HG03378 (cell line): Measurements from ENCODE around the gene FDCSP.
"Not testable (repeated sequence)": the region's sequence is repeated elsewhere in the genome, so short reads cannot be mapped to it uniquely, and the experiment has no call there.

ENCODE experiments used
- ATAC-seq: cut with Tn5 transposase; IDR thresholded peaks from one replicate; pipeline ENCODE4 v1.9.1; 2021; ENCODE audit warnings: mild to moderate bottlenecking, moderate library complexity; ENCODE audit not compliant: unreplicated experiment

Gene FDCSP

DNA sequence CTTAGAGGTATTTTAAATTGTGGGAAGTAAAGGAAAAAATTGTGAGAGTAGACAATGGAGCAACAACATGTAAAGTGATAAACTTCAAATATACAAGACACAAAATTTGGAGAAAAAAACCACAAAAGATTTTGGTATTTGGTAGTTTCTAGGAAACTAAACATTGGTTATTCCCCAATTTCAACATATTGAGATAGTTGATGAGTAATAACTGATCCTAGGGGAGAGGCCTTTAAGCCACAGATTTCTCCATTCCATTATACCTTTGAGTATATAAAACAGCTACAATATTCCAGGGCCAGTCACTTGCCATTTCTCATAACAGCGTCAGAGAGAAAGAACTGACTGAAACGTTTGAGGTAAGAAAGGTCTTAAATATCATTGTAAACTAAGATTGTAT is at the start of gene FDCSP:
Gene FDCSP (plus strand): TSS at position 301 of the 400 bp plus-strand sequence. CDS start 5,071 bp downstream, outside the sequence.
- no peak for ATAC-seq

DNA sequence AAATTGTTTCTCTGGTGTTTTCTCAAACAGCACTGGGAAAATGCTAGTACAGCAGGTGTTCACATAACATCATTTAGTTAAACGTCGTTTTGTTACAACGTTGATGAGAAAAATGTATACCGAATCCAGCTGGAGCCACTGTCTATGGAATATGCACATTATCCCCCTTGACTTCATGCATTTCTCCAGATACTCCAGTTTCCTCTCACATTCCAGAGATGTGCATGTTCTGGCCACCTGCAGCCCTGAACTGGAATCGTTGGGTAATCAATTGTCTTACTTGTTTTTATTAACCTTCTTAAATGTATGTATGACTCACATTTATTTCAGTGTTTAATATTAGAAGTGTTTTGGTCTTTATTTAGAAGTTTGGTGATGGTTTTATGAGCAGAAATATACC is 48.8 kb upstream of the FDCSP start:
- ATAC-seq, result no peak

DNA sequence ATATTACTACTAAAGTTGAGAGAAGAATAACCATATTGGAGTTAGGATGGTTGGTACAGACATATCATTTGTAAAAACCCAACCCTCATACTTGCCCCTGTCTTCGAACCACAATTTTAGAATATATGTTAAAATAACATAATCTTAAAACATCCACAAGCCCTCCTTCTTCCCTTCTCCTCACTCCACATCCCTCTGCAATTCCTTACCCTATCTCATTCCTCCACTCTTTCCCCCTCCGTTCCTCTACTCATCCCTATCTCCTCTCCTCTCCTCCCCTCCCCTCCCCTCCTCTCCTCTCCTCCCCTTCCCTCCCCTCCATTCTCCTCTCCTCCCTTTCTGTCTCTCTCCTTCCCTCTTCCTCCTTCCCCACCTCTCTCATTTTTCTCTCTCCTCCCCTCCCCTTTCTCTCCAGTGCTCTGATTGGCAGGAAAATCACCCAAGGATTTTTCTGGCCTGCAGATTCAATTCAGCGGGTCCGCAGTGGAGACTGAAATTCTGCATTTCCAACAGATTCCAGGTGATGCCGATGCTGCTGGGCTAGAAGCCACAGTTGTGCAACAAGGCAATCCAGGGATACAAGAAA is 47.8 kb upstream of the FDCSP start:
- no peak for ATAC-seq

DNA sequence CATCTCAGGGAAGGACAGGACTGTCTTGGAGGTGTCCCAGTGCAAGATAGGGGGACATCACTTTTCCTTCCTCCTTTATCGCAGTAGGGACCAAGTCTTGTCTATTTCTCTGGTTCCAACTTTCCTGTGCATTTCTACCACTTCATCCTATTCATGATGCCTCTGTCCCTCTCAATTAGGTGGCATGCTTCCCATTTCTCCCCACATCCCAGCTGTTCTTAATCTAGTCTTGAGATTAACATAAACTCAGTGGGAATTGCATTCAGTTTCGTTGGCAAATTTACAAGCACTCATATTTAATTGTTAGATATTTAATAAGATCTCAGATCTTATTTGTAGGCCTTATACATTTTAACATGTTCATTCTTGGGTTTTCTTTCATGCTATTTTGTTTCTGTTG is 46.1 kb upstream of the FDCSP start:
- no peak for ATAC-seq

DNA sequence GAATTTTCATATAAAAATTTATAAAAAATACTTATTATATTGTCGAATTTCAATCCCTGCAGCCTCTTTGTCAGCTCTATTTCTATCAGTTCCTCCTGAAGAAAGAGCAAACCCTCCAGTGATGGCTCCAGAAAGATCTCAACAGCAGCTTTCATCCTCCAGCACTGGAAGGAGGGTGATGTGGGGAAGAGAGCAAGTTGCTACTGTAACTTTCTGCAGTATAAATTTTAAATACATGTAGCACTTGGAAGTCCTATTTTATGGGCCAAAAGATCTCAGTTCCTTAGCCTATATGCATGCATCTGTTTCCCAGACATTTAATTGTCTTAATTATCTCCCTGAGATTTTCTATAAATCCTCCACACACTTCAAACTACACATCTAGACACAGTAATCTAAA is 44.1 kb upstream of the FDCSP start:
- ATAC-seq, result no peak

DNA sequence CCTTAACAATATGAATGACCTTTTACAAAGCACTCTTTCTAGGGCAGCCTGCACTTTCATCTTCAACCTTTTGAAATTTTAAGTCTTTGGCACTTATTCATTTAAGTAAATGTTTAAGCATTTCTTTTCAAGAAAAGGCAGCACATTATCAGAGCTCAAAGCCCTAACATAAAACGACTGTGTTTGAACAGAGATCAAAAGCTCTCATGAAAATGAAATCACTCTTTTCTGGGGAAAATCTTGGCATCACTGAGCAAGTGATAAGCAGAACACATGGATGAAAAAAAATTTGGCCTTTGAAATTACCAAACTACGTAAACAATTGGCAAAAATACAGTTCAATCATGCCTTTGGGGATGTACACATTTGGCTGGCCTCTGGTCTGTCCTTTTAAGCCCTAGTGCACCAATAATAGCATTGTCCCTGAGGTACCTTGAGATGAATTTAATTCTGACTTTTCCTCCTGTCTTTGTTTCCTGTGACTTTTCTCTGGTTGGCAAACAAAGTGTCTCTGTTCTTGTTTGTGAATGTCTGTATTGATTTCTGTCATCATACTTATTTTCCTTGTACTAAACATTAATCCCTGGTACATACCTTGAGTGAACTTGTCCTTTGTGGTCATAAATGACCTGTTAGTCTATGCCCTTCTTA is 43.3 kb upstream of the FDCSP start:
- no peak for ATAC-seq

DNA sequence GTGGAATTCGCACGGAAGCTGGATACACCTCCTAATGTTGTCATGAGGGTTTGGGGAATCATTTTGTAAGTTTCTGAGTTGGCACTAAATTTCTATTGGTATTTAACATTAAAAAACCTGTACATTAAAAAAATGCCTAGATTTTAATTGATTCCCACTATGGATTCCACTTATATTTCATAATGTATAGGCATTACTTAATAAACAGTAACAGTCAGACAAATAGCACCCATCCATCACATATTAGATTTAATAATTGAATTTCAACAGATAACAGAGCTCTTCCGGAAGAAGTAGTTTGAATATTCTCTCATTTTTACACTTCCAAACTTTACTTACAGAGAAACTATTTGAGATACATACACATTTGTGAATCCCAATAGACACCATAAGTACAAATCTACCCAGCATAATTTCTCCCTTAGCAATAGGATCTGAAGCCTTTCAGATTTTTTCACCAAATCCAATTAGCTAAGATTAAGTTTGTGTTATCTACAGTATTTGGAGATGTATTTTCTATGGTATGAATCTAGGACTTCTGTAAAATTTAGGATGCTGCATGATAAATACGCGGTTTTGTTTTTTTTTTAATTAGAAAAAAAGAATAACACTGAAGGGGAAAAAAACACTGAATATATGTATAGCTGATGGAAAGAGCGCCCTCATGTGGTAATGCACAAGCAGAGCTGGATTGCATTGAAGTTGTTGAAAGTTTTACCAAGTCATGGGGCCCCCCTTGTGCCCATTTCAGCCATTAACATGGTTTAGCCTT is 42.6 kb upstream of the FDCSP start:
- ATAC-seq, result peak; percentile 87

DNA sequence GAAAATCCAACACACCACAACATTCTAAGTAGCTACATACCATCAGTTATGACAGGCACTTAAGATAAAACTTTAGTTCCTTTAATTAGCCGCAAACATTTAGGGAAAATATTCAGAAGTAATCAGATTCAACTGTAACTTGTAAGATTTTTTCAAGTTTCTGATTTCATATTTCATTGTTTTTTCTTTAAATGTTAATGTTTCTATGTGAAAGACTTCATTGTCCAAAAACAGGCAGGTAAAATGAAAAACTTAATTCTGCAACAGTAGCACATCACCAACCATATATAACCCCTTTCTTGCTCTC is 42.0 kb upstream of the FDCSP start:
- ATAC-seq, result no peak

DNA sequence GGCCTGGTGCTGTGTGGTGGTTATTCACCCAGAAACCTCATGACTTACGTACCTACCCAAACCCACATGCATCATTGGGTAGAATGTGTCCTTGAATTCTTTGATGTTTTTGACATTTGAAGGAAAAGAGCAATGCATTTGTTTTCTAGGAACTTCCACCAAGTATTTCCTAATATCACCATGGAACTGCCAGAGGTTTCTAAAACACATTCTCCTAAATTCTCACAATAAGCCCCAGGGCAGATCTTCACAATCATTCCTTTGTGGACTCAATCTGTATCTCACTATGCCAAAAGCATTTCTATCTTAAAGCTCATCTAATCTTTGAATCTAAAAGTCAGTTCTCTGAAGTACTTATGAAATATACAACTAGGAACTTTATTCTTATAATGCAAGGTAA is 38.7 kb upstream of the FDCSP start:
- no peak for ATAC-seq

DNA sequence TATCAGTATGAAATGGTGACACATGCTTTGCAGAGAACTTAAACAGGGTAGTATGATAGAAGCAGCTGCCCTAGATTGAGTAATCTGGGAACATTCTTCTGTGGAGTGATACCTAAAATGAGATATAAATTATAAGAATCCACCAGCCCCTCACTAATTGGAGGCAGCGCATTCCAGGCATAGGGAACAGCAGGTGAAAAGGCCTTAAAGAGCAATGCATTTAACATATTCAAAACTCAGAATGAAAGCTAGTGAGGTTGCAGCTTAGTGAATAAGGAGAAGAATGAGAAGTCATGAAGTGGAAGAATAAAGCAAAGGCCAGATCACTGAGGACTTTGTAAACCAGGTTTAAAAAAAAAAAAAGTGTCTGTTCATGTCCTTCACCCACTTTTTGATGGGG is 35.3 kb upstream of the FDCSP start:
- no peak for ATAC-seq

DNA sequence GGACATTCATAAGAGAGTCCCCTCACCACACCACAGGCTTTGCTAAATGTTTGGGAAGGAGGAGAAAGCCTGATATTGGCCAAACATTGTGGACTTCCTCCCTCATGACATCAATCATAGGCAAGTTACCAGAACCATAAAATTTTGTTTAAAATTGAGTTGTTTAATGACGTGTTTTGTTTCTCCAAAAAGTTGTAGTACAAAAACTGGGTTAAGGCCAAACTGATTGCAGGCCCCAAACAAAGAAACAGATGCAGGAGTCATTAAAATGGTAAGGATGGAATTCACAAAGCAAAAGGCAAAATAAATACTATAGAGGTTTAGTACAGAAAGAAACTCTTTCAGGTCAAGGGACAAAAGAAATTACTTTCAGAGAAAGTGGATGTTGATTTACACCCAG is 34.3 kb upstream of the FDCSP start:
- ATAC-seq, result no peak

DNA sequence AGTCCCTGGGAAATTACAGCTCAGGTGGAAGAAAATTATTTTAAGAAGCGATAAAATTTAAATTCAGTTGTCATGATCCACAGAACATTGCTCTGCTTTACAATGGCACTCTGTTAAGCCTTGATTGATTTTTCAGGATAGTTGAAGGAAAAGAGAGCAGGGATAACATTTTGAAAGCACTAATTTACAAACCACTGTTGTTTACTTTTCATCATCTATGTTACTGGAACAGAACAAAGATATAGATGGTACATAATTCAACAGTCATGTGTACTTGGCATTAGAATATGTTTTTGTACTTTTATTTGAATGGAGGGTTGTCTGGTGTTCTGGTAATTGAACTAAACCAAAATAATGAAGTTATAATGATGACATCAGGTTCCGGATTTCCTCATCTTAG is 33.0 kb upstream of the FDCSP start:
- ATAC-seq, result no peak

DNA sequence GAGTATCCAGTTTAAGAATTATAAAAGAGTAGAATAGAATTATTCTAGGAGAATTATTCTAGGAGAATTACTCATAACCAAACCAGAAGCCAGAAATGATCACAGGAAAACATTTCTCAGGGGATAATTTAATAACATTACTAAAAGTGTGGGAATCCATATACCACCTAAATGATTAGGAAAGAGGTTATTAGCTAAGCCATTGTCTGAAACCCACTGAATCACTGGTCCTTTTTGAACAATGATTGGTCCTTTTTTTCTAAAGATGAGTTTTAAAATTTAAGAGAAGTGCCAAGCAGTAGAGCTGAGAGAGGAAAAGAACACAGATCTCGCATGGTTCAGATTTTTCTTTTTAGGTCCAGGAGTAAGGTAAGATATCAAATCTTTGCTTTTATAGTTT is 30.5 kb upstream of the FDCSP start, which contains the start of gene ODAM:
Gene ODAM (plus strand): TSS at position 301 of the 400 bp plus-strand sequence. CDS start 819 bp downstream, outside the sequence.
- ATAC-seq, result no peak

DNA sequence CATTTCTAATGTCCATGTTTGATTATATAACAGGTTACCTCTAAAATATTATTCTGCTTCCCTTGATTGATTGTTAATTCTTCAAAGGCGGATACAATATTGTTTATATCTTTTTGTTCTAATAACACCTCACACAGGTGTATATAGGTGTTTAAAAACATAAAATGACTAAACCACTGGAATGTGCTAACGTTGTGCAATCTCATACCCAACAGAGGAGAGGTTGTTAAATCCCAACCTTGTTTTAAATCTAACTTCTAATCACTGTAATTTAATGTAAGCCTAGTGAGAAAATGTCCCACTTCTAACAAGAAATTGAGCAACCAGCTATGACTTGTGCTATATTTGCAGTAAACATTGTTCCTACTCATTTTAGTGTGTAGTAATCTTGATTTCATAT is 29.1 kb upstream of the FDCSP start:
- no peak for ATAC-seq

DNA sequence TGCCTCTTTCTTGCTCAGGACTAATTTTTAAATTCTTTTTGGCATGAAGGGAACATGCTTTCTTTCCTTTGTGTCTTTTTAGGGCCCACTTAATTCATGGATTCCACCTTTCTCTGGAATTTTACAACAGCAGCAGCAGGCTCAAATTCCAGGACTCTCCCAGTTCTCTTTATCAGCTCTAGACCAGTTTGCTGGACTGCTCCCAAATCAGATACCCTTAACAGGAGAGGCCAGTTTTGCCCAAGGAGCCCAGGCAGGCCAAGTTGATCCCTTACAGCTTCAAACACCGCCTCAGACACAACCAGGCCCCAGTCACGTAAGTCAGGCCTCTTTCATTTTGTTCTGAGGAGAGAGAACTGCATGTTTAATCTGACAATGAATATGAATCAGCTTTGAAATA is 28.1 kb upstream of the FDCSP start:
- no peak for ATAC-seq

DNA sequence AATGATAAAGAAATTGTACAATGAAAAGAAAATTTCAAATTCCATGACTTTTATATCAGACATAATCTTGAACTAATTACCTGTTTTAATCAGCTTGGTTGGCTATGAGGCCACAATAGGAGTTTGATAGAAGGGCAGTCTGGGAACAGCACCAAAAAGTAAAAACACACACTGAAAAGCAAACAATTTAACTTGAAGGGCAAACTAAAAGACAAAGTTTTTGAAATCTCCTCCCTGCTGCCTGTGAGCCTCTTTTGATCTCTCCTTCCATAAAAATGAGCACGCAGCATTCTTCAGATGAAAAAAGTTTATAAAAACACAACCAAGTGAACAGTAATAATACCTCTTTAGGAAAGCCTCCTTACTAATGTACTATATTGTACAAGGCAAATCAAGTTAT is 22.3 kb upstream of the FDCSP start:
- no peak for ATAC-seq

DNA sequence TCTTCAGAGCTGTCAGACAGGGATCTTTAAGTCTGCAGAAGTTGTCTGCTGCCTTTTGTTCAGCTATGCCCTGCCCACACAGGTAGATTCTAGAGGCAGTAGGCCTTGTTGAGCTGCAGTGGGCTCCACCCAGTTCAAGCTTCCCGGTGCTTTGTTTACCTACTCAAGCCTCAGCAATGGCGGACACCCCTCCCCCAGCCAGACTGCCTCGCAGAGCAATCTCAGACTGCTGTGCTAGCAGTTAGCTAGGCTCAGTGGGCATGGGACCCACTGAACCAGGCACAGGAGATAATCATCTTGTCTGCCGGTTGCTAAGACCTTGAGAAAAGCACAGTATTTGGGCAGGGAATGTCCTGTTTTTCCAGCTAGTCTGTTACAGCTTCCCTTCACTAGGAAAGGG is 13.2 kb upstream of the FDCSP start:
- ATAC-seq, result not testable (repeated sequence)

DNA sequence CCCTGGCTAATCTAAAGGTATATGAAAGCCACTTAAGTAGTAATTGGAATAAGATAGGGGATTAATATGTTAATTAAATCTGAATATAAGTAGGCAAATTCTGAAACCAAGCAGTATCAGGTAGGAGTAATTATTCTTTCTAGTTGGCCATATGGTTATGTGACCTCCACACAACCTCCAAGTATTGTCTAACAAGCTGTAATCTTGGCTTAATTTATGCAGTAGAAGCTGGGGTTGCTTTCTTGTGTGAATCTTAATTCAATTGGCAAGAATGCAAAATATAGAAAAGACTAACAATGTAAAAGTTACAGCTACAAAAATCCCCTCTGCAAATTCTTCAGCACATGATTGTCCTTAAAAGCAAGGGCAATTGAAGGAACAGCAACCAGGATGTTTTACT is 9.8 kb upstream of the FDCSP start:
- not testable (repeated sequence) for ATAC-seq

DNA sequence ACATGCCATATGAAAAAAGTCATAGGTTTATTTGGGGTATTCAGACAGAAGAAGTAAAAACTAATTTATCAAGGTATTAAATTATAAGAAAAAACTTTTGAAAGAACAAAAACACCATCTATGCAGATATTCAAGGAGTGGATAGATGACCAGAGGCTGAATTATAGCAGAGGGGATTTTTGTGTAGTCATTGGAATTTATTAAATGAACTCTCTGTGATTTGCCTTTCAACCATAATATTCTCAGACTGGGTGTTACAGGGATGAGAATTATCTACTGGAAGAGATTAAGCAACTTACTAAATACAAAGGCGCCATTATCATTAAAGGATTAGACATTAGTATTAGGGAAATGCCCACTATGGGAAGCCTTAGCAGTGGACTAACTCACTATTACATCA is 9.4 kb upstream of the FDCSP start:
- not testable (repeated sequence) for ATAC-seq

DNA sequence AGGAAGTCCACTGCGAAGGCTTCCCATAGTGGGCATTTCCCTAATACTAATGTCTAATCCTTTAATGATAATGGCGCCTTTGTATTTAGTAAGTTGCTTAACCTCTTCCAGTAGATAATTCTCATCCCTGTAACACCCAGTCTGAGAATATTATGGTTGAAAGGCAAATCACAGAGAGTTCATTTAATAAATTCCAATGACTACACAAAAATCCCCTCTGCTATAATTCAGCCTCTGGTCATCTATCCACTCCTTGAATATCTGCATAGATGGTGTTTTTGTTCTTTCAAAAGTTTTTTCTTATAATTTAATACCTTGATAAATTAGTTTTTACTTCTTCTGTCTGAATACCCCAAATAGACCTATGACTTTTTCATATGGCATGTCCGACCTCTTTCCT is 4.5 kb upstream of the FDCSP start:
- not testable (repeated sequence) for ATAC-seq

DNA sequence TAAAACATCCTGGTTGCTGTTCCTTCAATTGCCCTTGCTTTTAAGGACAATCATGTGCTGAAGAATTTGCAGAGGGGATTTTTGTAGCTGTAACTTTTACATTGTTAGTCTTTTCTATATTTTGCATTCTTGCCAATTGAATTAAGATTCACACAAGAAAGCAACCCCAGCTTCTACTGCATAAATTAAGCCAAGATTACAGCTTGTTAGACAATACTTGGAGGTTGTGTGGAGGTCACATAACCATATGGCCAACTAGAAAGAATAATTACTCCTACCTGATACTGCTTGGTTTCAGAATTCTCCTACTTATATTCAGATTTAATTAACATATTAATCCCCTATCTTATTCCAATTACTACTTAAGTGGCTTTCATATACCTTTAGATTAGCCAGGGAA is 4.1 kb upstream of the FDCSP start:
- ATAC-seq, result not testable (repeated sequence)

DNA sequence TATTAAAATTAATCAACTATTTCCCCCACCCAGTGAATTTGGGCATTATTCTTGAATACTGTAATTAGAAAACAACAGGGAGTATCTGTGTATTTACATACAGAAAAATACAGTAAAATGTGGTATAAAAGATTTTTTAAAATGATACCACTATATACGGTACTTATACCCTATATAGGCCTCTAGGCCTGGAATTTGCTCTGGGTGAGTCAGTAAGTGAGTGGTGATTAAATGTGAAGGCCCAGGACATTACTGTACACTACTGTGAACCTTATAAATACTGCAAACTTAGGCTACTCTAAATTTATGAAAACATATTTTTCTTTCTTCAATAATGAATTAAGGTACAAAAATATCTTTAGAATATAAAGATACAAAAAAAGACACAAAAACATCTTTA is 10.2 kb downstream of the FDCSP start:
- no peak for ATAC-seq
